GM10248 (cell line): ENCODE measurements around the gene CLPX.
"Not testable (repeated sequence)": the region's sequence is repeated elsewhere in the genome, so short reads cannot be mapped to it uniquely, and the experiment has no call there.

Source experiments
- CTCF ChIA-PET: fragments of 300-600 bp; sonication (Branson Sonifier 250); formaldehyde crosslinking; extraction: SDS; loops from one replicate; lab custom pipeline; 2021; ENCODE audit warnings: antibody characterized with exemption; lab: Yijun Ruan, JAX
- POLR2A ChIA-PET: fragments of 350-650 bp; sonication (Branson Sonifier 250); formaldehyde crosslinking; extraction: SDS; loops from one replicate; lab custom pipeline; 2020; ENCODE audit warnings: antibody characterized with exemption; lab: Yijun Ruan, JAX
- DNase-seq: peaks from one replicate; pipeline ENCODE4 v3.0.0; 2012; ENCODE audit errors: extremely low spot score
- CTCF ChIP-seq: IDR thresholded peaks from 2 replicates; pipeline ENCODE4 v1.5.1; 2012; ENCODE audit warnings: mild to moderate bottlenecking, low read depth; ENCODE audit errors: extremely low read depth, missing control alignments, control extremely low read depth

Gene CLPX

GRCh38 chr15:65189102-65189740, 4.1 kb upstream of the CLPX start:
- POLR2A ChIA-PET, result interaction anchor here (1.7 kb wide), 1 partner anchor 116 kb away, joined by 6 read pairs; no protein-coding TSS in a partner anchor
- peak; percentile 60 for DNase-seq
- CTCF ChIA-PET, result interaction anchor here (0.9 to 4.1 kb wide), 10 partner anchors 20 to 196 kb away, joined by 3 to 19 read pairs (median 4); partner anchors contain the start of gene PARP16
- TF ChIP-seq CTCF, result peak; percentile 59

- ChIA-PET CTCF (interaction anchor here (0.7 to 4.1 kb wide), 6 partner anchors 27 to 197 kb away, joined by 3 to 19 read pairs (median 6); no protein-coding TSS in a partner anchor), POLR2A (interaction anchor here (1.4 kb wide), 1 partner anchor 109 kb away, joined by 3 read pairs; no protein-coding TSS in a partner anchor)
- not testable (repeated sequence) for DNase-seq
Measured at GRCh38 chr15:65188472-65188871, 3.3 kb upstream of the CLPX start.

GRCh38 chr15:65184305-65184867, 756 bp downstream of the CLPX start:
- ChIA-PET CTCF (no interaction called here), POLR2A (interaction anchor here (0.7 to 3.3 kb wide), 3 partner anchors 91 to 121 kb away, joined by 3 to 41 read pairs (median 4); partner anchors contain the start of gene RNU5B-1)
- DNase-seq, result peak; percentile 56

GRCh38 chr15:65183865-65184159, 1.3 kb downstream of the CLPX start:
- no peak for TF ChIP-seq CTCF
- ChIA-PET POLR2A (interaction anchor here (0.7 to 0.8 kb wide), 2 partner anchors 91 to 121 kb away, joined by 3 to 4 read pairs; partner anchors contain the start of gene RNU5B-1), CTCF (no interaction called here)
- no peak for DNase-seq

More at GRCh38 chr15:65184305-65184867, 756 bp downstream of the CLPX start:
- no peak for TF ChIP-seq CTCF

- CTCF ChIA-PET, result interaction anchor here (0.8 to 1.8 kb wide), 5 partner anchors 20 to 202 kb away, joined by 3 to 4 read pairs (median 3); no protein-coding TSS in a partner anchor
- no peak for DNase-seq
- POLR2A ChIA-PET, result interaction anchor here (0.6 kb wide), 1 partner anchor 123 kb away, joined by 3 read pairs; no protein-coding TSS in a partner anchor
- no peak for TF ChIP-seq CTCF
Measured at GRCh38 chr15:65182538-65182937, 2.6 kb downstream of the CLPX start.

GRCh38 chr15:65181582-65182353, 3.4 kb downstream of the CLPX start:
- not testable (repeated sequence) for DNase-seq
- POLR2A ChIA-PET, result interaction anchor here (0.7 kb wide), 1 partner anchor 124 kb away, joined by 4 read pairs; no protein-coding TSS in a partner anchor
- CTCF ChIA-PET, result interaction anchor here (0.8 to 1.8 kb wide), 6 partner anchors 19 to 203 kb away, joined by 3 to 4 read pairs (median 3); no protein-coding TSS in a partner anchor

- ChIA-PET POLR2A (no interaction called here), CTCF (interaction anchor here (0.8 to 1.5 kb wide), 5 partner anchors 11 to 220 kb away, joined by 3 to 4 read pairs (median 3); no protein-coding TSS in a partner anchor)
- no peak for TF ChIP-seq CTCF
- no peak for DNase-seq
Measured at GRCh38 chr15:65180167-65180566, 5.0 kb downstream of the CLPX start.
